HuH-7.5 (cell line): ENCODE measurements around the gene DIS3L2.
"Not testable (repeated sequence)": the region's sequence is repeated elsewhere in the genome, so short reads cannot be mapped to it uniquely, and the experiment has no call there.

Source experiments
- DNase-seq: peaks from one replicate; pipeline ENCODE4 v3.0.0; 2011; ENCODE audit warnings: low spot score

The DIS3L2 gene

GRCh38 chr2:232333361-232334135 is 372.0 kb downstream of the DIS3L2 start:
- peak; percentile 52 for DNase-seq

GRCh38 chr2:232334136-232334884 is 372.8 kb downstream of the DIS3L2 start:
- DNase-seq: not testable (repeated sequence)

GRCh38 chr2:232334885-232335205 is 373.3 kb downstream of the DIS3L2 start:
- DNase-seq: not testable (repeated sequence)

GRCh38 chr2:232335206-232335858 is 373.8 kb downstream of the DIS3L2 start:
- not testable (repeated sequence) for DNase-seq

- no peak for DNase-seq
Measured at GRCh38 chr2:232335859-232336215, 374.3 kb downstream of the DIS3L2 start.

GRCh38 chr2:232336241-232336736 is 374.8 kb downstream of the DIS3L2 start:
- no peak for DNase-seq

GRCh38 chr2:232336981-232337720 is 375.6 kb downstream of the DIS3L2 start:
- no peak for DNase-seq

GRCh38 chr2:232338094-232338758 is 376.7 kb downstream of the DIS3L2 start:
- DNase-seq: not testable (repeated sequence)

- DNase-seq: no peak
Measured at GRCh38 chr2:232338759-232339106, 377.2 kb downstream of the DIS3L2 start.

- DNase-seq: no peak
Measured at GRCh38 chr2:232339121-232340081, 377.9 kb downstream of the DIS3L2 start.

- no peak for DNase-seq
Measured at GRCh38 chr2:232340171-232340935, 378.8 kb downstream of the DIS3L2 start.

- DNase-seq: no peak
Measured at GRCh38 chr2:232341061-232341738, 379.7 kb downstream of the DIS3L2 start.

- no peak for DNase-seq
Measured at GRCh38 chr2:232341739-232342126, 380.2 kb downstream of the DIS3L2 start.

- DNase-seq: no peak
Measured at GRCh38 chr2:232342635-232343565, 381.4 kb downstream of the DIS3L2 start.

- no peak for DNase-seq
Measured at GRCh38 chr2:232343821-232344220, 382.3 kb downstream of the DIS3L2 start.

GRCh38 chr2:232345251-232345650 is 383.7 kb downstream of the DIS3L2 start:
- DNase-seq: no peak

GRCh38 chr2:232347369-232347768 is 385.9 kb downstream of the DIS3L2 start:
- DNase-seq: no peak

- no peak for DNase-seq
Measured at GRCh38 chr2:232348936-232349335, 387.4 kb downstream of the DIS3L2 start.
